HG03175 (cell line): ENCODE results near the gene PHLDB2.

Experiments
- ATAC-seq: cut with Tn5 transposase; IDR thresholded peaks from one replicate; pipeline ENCODE4 v1.9.1; 2021; ENCODE audit warnings: mild to moderate bottlenecking, moderate library complexity; ENCODE audit not compliant: unreplicated experiment

Gene PHLDB2

GRCh38 chr3:111919370-111920065, 60.5 kb downstream of the PHLDB2 start:
- no peak for ATAC-seq

DNA sequence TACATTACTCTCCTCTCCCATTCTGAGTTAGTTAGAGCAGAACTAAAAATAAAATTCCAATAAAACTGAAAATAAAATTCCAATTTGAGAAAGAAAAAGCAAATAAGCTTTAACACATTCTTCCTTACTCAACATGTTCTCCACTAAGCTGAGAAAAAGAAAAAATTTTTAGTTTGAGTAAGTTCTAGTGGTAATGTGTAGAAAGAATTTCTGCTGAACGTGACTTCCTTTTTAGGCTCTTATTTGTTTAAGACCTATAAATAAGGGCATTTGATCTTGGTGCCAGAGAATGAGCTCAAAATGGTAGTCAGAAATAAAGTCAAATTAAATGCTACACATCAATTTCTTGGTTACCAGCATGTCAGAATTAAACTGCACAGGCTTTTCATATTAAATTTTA, 62.1 kb downstream of the PHLDB2 start:
- no peak for ATAC-seq

GRCh38 chr3:111923095-111923771, 64.2 kb downstream of the PHLDB2 start:
- no peak for ATAC-seq

DNA sequence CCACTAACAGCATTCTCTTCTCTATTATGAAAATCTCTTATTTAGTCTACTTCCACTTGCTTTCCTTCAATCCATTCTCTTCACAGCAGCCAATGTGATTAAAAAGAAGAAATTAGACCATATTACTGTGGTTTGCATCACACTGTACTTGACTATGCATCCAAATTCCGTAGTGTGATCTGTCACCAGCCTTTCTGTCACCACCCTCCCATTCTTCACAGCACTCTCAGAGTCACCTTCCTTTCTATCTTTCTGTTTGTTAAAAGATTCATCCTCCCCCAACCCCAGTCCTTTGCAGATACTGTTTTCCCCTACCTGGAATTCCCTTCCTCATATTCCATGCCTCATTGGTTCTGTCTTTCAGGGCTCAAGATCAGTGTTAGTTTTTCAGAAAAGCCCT, 64.7 kb downstream of the PHLDB2 start:
- no peak for ATAC-seq

DNA sequence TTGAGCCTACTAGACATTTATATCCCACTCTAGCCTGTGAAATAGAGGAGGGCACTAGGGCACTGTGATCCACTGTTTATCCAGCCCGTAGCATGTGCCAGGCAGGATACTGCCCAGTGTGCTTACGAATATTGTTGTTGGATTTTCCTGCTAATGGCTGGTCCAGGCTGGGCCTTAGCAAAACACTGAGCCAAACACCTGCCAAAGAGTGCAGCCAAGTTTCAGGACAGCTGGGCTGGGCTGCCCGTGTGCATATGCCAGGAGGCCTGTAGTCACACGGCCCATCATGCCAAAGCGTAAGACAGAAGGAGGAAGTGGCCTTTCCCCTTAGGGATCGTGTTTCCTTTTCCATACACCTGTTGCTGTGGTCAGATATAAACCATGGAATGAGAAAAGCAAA, 65.2 kb downstream of the PHLDB2 start:
- ATAC-seq: no peak

DNA sequence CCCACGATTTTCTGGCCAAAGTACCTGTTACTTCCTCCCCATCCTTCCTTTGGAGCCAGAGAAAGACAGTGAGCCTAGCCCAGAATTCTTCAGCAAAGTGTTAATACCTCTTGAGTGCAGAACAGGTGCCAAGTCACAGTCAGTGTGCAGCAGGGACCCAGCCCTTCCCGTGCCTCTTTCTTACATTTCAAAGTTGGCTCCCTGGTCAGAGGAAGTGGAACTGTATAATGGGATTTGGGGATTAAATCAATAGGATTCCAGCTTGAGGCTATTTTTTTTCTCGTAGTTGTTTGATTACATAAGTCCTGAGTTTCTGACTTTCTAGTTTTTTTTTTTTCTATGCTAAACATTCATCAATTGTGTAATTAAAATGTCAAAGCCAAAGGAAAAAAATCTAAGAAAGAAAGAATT, 67.2 kb downstream of the PHLDB2 start:
- ATAC-seq: no peak

GRCh38 chr3:111928613-111929012, 69.5 kb downstream of the PHLDB2 start:
- no peak for ATAC-seq

DNA sequence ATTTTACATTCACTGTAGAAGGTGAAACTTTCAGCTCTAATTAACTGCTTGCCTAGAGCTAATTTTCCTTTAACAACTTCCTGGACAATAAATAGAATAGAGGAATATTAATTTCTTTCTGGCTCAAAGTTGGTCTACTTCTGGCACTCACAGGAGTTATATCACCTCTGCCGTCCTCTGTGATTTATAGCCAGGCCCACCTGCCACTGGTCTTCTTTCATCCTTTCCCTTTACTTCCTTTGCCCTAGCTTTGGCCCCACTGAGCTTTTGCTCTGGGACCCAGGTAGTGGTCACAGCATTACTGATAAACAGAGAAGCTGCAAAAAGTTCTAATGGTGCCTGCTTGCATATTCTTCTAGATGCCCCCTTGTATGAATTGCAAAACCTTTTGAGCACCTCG, 70.4 kb downstream of the PHLDB2 start:
- no peak for ATAC-seq

GRCh38 chr3:111932946-111933345, 73.9 kb downstream of the PHLDB2 start:
- ATAC-seq: no peak

- ATAC-seq: no peak
Observed at GRCh38 chr3:111936191-111936841, 77.3 kb downstream of the PHLDB2 start.

DNA sequence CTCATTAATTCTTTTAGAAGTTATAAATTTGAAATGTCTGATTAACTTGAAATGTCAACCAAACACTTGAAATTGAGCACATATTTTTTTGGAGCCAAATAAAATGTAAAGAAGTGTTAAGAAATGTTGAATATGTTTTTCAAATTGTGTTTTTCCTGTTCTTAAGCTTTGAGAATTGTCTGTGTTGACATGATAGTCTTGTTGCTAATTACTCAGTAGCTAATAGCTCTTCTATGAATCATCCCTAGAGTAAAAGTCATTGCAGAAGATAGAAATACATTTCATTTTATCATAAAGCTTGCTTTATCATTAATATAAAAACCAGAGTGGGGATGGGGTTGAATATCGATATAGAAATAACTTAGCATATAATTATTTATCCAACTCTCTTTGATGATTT, 77.9 kb downstream of the PHLDB2 start:
- no peak for ATAC-seq

- no peak for ATAC-seq
Observed at GRCh38 chr3:111937871-111938270, 78.8 kb downstream of the PHLDB2 start.

DNA sequence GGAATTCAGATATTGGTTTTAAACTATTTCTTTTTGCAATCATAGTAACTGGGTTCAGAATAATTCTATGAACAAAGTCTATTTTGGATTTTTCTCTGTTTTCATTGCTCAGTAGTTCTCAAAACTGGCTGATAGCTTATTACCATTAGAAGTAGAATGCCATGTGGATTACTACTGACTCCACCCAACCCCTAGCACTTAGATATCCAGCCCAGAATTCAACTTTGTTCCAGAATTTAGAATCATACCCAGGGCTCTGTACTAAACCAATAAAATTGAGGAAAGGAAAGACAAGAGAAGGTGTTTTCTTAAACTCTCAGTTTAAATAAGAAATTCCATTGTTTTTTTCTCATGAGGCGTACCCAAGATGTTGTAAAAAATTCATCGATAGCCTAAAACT, 80.8 kb downstream of the PHLDB2 start:
- no peak for ATAC-seq

DNA sequence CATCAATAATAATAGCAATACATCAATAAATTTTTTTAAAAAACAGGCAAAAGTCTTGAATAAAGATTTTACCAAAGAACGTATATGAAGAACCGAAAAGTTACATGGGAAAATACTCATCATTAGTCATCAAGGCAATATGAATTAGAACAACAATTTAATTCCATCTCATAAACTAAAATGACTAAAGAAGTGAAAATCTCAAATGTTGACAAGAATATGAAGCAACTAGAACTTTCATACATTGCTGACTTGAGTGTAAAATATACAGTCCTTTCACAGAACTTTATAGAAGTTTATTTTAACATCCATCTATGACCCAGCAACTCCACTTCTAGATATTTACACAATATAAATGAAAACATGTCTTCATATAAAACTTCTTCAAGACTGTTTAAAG, 84.5 kb downstream of the PHLDB2 start:
- ATAC-seq: no peak

DNA sequence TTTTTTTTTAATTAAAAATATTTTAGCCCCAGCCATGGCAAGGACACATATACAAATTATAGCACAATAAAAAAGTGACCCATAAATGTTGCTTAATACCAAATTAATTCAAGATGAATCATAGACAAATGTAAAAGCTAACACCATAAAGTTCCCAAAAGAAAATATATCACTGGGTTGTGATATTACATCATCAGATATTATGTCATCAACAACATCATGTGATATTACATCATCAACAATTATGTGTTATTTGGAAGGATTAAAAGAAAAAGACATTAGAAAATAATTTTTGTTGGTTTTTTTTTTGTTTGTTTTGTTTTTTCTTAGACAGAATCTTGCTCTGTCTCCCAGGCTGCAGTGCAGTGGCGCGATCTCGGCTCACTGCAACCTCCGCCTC, 85.3 kb downstream of the PHLDB2 start:
- ATAC-seq: no peak

DNA sequence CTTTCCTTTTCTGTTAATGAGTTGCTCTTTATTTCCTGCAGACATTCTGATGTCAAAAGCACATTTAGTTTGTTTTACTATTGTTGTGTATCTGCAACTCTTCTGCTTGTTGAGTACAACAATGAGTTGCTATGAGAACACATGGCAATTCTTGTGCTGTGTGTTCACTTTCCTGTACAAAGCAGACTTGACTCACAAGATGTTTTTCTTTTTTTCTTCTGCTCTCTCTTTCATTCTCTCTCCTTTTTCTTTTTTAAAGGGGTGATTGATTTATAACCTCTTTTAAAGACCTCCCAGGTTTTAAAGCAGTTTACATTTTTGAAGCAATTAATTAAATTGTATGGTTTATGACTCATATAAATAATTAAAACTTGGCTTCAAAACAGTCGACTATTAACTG, 88.2 kb downstream of the PHLDB2 start:
- no peak for ATAC-seq

DNA sequence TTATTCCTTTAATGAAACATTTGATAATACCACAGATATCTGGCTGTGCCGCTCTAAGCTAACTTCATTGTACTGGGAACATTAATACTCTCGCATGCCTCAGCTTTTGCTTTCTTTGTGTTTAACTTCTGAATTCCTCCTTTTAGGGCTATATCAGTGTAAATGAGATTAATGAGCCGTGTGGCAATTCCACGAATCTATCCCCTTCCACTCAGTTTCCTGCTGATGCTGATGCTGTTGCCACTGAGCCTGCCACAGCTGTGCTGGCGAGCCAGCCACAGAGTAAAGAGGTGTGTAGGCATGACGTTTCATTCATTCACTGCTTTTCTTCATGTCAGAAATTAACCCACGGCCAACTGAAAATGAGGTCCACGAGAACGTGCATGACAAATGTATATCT, 89.7 kb downstream of the PHLDB2 start:
- no peak for ATAC-seq

DNA sequence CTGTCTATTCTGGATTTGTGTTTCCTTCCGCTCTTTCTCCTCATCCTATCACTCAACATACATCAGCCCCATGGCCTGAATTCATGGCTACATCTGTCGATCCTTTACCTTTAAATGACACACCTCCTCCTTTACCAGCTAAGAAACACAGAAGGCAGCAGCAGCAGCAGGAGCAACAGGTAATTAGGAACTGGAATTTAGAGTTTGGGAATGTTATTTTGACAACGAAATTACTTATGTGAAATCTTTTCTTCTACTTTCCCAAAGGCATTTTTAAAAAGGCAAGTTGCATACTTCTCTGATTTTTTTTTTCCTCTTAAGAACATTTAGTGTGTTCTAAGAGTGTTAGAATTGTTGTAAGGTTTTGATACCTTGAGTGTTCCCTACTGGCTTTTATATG, 90.6 kb downstream of the PHLDB2 start:
- ATAC-seq: no peak

DNA sequence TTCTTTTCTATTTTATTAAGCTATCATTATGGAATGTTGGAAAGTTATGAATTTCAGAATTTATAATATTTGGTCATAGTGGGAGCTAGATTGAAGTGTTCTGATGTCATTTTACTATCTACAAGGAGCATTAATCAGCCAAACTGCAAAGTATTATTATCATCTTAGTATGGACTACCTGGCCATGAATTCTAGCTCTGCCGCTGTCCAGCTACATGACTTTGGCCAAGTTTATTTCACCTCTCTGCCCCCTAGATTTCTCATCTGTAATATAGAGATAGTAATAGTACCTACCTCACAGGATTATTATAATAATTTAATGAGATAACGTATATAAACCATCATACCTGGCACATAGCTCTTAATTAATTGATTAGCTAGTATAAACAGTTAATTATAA, 92.0 kb downstream of the PHLDB2 start:
- ATAC-seq: no peak

- ATAC-seq: no peak
Observed at GRCh38 chr3:111952086-111952485, 93.0 kb downstream of the PHLDB2 start.

- ATAC-seq: no peak
Observed at GRCh38 chr3:111952866-111953450, 93.9 kb downstream of the PHLDB2 start.
